Muscle layer of duodenum (tissue), 2 donors: ENCODE results near the gene SSH2.

Experiments used
- H3K27ac ChIP-seq: one replicate; pipeline ENCODE4 v1.7.0; 2013; ENCODE audit warnings: mild to moderate bottlenecking, low read length
- H3K27me3 ChIP-seq: one replicate; pipeline ENCODE4 v1.7.0; 2013; ENCODE audit warnings: low read depth, mild to moderate bottlenecking, control low read depth, low read length
- H3K36me3 ChIP-seq, 2 donors: one replicate each; pipeline ENCODE4 v1.7.0; 2013; ENCODE audit warnings: low read length in 2 of 2, control low read depth in 1 of 2, mild to moderate bottlenecking in 1 of 2; ENCODE audit not compliant: insufficient read depth in 2 of 2, control insufficient read depth in 1 of 2
- H3K4me1 ChIP-seq, 2 donors: one replicate each; pipeline ENCODE4 v1.7.0; 2013; ENCODE audit warnings: low read length in 2 of 2, mild to moderate bottlenecking in 2 of 2, control low read depth in 1 of 2, moderate library complexity in 1 of 2; ENCODE audit not compliant: insufficient read depth in 2 of 2, control insufficient read depth in 1 of 2
- H3K4me3 ChIP-seq, 2 donors: one replicate each; pipeline ENCODE4 v1.7.0; 2013; ENCODE audit warnings: low read length in 2 of 2, low read depth in 1 of 2, mild to moderate bottlenecking in 1 of 2
- H3K9me3 ChIP-seq, 2 donors: one replicate each; pipeline ENCODE4 v1.7.0; 2013; ENCODE audit warnings: low read length in 2 of 2, control low read depth in 1 of 2, mild to moderate bottlenecking in 1 of 2; ENCODE audit not compliant: control insufficient read depth in 1 of 2
- donor health status: healthy.

Gene SSH2

DNA sequence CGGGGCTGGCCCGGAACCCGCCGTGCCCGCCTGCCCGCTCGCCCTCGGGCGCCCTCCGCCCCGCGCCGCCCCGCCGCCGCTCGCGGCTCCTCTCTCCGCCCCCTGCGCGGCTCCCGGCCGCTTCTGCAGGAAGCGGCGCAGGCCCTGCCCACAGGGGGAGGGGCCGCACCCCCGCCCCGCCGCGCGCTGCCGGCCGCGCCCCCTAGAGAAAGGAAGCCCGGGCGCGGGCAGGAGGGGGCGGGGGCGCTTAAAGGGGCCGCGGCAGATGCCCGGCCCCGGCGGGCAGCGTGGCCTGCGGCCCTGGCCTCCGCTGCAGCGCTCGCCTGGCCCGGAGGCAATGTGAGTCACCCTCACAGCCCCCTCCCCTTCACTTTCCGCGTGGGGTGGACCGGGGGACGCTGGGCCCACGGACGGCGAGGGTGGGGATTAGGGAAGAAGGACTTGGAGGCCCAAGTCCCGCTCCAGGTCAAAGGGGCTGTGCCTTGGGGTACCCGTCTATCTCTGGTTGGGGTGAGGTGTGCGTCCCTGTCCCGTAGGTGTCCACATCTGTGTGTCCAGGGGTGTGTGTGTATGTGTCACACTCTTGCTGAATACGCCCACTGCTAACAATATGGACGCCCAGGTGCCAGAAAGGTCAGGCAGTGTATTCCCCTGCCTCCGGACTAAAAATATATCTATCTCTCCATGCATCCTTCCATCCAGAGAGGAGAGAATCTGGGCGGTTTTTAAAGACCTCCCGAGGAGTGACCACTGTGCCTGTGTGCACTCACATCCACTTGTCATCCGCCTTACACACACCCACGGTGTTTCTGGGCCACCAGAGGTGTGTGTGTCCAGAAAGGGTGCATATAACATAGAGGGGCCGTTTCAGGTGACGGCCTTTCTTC is 340.3 kb downstream of the SSH2 start, which contains the start of gene GIT1:
Gene GIT1, minus strand, starts transcription at position 125 of the 887 bp plus-strand sequence. CDS start 270 bp downstream, outside the sequence.
- no peaks in the 10 kb centered on the region for H3K27me3 ChIP-seq
- peak within 1 kb of the TSS; percentile 56 for H3K27ac ChIP-seq
- no peaks in the 10 kb centered on the region for H3K9me3 ChIP-seq
- peak within 1 kb of the TSS; percentile 79 to 89 for H3K4me3 ChIP-seq
- H3K4me1 ChIP-seq = peaks cover 37 to 62% of the 10 kb centered on the region in 2 donors
- no peaks in the 10 kb centered on the region for H3K36me3 ChIP-seq

DNA sequence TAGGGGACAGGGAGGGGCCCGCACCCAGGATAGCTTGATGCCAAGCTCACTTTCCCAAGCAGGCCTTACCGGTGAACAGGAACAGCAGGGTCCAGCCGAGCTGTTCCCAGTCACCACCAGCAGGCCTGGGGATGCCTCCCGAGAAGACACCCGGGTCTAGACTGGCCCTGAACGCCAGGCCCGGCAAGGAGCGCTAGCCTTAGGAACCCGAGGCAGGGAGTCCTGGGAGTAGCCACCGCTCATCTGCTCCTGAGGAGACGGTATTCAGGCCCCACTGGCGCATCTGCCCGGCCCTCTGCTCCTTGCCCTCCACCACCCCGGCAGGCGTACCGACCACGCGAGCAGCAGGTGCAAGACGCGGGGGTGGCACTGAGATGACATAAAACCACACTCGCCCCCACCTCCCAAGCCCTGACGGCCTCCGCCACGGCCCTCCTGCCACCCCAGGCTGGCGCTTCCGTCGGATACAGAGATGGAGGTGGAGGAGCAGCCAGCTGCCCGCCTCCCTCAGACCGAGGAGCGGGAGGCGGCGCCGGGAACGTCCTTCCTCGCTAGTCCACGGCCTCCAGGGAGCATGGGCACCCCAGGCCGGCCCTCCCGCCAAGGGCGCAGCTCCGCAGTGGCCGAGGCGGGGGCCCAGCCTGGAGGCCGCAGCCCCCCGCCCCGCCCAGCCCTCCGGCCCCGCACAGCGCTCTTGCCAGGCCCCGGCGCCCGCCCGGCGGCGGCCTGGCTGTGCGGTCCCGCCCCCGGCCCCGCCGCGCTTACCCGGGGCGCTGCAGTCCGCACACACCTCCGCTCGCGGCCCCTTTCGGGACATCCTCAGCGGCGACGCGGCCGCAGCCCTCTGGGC is 341.2 kb downstream of the SSH2 start:
- no peaks in the 10 kb centered on the region for H3K27me3 ChIP-seq

DNA sequence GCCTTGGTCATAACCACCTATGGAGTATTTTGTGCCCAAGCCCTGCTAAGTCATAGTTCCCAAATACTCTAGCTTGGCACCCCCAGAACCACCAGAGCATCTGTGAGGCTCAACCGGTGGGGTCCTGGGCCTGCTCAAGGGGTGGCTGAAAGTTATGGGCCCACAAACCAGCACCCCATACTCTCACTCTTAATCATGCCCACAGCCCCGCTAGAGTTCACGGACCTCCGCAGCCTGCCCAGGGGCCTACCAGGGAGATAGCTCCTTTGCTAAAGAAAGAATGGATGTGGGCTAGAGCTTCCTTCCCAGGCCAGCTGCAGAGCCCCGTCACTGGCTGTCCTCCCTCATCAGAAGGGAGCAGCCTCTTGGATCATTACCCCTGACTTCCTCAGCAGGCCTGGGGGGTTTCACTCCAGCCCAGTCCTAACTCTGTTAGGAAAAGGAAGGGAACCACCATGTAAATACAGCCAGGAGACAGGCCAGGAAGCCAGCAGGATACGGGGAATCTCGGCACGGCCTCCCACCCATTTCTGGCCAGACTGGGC is 341.9 kb downstream of the SSH2 start:
- Histone ChIP-seq H3K9me3 (no peaks in the 10 kb centered on the region), H3K27me3 (no peaks in the 10 kb centered on the region), H3K27ac (peak overlapping the region; percentile 51), H3K4me1 (peaks cover 37 to 51% of the 10 kb centered on the region in 2 donors), H3K36me3 (peaks cover 0 to 2% of the 10 kb centered on the region in 2 donors), H3K4me3 (peak overlapping the region; percentile 79 to 89)

More for the DNA sequence above, 341.2 kb downstream of the SSH2 start:
- no peaks in the 10 kb centered on the region for H3K9me3 ChIP-seq
- H3K36me3 ChIP-seq = no peaks in the 10 kb centered on the region
- H3K27ac ChIP-seq = peak overlapping the region; percentile 51
- H3K4me3 ChIP-seq = peak overlapping the region; percentile 79 to 89
- peaks cover 37 to 54% of the 10 kb centered on the region in 2 donors for H3K4me1 ChIP-seq

DNA sequence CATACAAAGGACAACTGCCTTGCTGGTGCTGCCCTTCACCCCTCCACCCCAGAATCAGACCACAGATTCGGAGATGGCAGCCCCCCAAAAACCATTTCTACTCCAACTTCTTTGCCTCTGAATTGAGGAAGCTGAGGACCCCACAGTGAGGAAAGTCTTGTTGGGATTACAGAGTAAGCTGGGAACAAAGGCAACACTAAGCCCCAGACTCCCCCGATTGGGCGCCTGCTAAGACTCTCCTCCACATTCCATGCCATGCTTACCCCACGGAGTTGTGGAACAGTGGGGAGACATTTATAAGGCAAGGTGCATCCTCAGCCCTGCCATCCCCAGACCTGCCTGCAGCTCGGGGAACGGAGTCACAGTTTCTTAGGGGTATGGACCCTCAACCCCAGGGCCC is 342.4 kb downstream of the SSH2 start:
- peaks cover 35 to 47% of the 10 kb centered on the region in 2 donors for H3K4me1 ChIP-seq
- peaks cover 3% of the 10 kb centered on the region in 2 donors for H3K36me3 ChIP-seq
- H3K4me3 ChIP-seq = peak overlapping the region; percentile 79 to 89
- H3K27me3 ChIP-seq = no peaks in the 10 kb centered on the region
- H3K9me3 ChIP-seq = no peaks in the 10 kb centered on the region
- no peak overlapping the region for H3K27ac ChIP-seq

DNA sequence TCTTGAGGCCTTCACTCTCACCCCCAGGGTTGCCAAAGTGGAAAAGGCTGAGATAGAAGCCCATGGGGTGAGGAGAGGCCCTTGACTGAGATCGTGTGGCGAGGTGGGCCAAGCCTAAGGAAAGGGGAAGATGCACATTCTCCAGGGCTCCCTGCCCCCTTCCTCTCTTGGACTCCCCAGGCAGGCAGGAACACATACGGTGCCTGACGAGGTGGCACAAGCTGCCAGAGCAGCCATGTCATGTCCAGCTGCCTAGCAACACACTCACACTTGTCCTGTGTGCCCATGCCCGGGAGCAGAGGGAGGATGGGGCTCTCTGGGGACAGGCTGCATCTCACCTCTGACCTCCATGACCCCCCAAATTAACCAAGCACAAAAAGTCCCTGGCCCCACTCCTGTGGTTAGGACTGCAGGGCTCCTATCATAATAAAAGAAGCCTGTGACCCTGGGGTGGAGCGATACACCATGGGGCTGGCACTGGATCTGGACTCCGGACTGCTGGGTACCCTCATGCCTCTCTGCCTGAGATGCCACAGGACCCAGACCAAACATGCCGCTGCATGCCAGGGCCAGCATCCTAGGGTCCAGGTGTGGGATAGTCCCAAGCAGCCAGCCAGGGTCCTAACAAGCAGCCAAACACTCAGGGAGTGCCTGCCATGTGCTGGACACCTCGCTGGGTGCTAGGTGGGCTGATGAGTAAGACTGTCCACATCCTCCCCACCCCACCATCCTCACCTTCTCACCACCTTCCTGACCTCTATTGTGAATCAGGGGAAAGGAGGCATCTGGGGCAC is 343.2 kb downstream of the SSH2 start:
- Histone ChIP-seq H3K4me1 (peaks cover 28 to 40% of the 10 kb centered on the region in 2 donors), H3K27me3 (no peaks in the 10 kb centered on the region), H3K27ac (no peak overlapping the region), H3K4me3 (no peak overlapping the region), H3K36me3 (peaks cover 5 to 8% of the 10 kb centered on the region in 2 donors), H3K9me3 (no peaks in the 10 kb centered on the region)

DNA sequence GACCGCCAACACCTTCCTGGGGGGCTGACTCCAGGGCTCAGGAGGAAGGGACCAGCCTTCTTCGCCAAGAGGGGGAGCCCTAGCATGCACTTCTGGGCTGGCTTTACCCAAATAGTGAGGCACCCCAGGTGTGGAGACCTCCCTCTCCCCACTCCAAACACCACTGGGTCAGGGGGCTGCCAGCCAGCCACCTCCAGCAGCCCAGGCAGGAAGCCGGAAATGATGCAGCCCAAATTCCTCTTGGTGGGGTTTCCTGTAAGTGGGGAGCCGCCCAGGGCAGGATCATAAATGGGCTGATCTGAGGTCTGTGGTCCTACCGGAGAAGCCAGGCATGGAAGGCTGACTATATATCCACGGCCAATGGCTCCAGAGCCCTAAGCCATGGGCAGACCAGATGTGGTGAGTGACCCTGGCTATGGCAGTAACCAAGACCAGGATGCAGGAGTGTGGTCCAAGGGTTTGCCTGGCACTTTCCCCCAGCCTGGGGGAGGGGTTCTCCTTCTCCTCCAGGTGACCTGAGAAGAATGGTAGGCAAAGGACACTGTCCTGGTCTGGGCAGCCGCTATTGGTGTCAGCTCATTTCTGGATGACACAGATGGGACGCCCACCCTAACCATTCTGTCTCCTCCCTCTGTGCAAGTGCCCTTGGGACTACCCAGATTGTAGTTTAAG is 344.8 kb downstream of the SSH2 start:
- Histone ChIP-seq H3K4me1 (peaks cover 21 to 23% of the 10 kb centered on the region in 2 donors), H3K4me3 (peak overlapping the region in 1 of 2 donors; percentile 26), H3K27me3 (no peaks in the 10 kb centered on the region), H3K36me3 (peaks cover 8 to 15% of the 10 kb centered on the region in 2 donors), H3K27ac (peak overlapping the region; percentile 45), H3K9me3 (no peaks in the 10 kb centered on the region)

DNA sequence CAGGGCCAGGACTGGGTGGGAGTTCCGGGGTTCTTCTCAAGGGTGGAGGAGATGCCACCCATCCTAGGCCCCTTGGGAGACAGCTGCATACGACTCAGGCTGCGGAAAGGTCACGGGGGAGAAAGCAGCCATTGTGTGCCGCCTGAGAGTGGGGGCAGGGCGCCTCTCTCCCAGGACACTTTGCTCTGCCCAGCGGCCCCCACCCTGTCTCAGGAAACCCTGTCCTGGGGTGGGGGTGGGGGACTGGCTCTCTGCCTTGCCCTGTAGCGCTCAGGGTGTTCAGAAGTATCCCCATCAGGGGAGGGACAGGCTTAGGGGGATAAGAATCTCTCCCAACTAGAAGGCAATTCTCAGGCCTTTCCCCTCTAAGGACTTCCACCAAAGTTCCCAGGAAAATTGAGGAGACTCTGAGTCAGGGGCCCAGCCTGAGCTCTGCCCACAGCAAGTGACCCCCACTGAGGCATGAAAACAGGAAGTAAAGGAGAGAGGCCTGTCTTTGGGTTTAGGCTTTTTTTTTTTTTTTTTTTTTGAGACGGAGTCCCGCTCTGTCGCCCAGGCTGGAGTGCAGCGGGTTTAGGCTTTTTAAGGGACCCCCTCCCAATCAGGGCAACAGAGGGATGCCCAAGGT is 345.5 kb downstream of the SSH2 start:
- Histone ChIP-seq H3K4me1 (peaks cover 17% of the 10 kb centered on the region in 2 donors), H3K27me3 (no peaks in the 10 kb centered on the region), H3K27ac (peak overlapping the region; percentile 45), H3K4me3 (no peak overlapping the region), H3K9me3 (no peaks in the 10 kb centered on the region), H3K36me3 (peaks cover 8 to 15% of the 10 kb centered on the region in 2 donors)

DNA sequence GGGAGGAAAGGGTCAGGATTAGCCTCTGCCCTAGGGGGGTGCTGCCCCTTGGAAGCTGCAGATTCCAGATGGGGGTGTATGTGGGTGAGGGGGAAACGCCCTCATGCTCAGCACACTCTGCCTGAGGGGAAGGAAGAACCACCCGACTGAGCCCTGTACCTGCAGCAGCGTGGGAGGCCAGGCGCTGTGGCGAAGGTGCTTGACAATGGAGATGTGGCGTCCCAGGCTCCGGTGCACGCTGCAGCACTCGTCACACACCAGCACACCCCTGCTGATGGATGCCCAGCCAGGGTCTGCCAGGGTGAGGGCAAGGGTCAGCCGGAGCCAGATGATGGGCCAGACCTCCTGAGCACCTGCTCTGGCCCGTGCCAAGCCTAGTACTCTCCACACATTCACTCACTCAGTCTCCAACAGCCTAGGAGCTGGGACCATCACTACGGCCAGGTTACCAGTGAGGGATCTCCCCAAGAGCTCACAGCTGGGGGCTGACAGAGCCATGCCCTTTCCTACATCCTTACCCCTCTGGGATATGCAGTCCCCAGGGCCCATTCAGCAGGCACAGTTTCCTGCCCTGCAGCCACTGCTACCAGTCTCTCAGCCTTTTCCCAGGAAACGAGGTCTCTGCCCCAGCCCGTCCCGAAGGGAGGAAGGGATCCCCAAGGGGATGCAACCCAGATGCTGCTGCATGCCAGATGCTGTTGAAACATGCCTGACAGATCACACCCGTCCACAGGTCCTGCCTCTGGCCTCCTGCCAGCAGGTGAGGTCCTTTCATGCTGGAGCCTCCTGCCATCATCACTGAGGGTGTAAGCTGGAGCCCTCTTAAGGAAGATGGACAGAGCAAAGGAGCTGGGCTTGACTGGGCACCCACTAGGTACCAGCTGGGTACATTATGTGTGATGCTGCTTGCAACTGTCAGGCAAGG is 346.4 kb downstream of the SSH2 start:
- Histone ChIP-seq H3K27me3 (no peaks in the 10 kb centered on the region), H3K4me3 (no peak overlapping the region), H3K4me1 (peaks cover 17% of the 10 kb centered on the region in 2 donors), H3K9me3 (no peaks in the 10 kb centered on the region), H3K27ac (no peak overlapping the region), H3K36me3 (peaks cover 8 to 15% of the 10 kb centered on the region in 2 donors)

DNA sequence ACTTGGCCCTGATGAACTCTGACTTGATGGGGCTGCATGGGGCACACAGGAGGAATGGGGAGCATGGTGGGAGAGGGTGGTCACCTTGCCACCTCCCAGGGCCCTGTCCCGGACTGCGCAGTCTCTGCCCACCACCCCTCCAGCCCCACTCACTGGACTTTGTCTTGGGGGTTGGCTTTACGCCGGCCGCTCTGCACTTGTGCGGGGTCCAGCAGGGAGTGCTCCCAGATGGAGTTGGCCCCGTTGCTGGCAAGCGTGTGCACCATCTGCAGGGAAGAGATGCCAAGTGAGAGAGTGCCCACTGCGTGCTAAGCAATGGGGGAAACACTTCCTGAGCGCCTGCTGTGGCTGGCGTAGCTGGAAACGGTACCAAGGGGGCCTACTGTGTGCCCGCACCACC is 347.3 kb downstream of the SSH2 start:
- H3K4me1 ChIP-seq = peaks cover 10 to 20% of the 10 kb centered on the region in 2 donors
- no peaks in the 10 kb centered on the region for H3K9me3 ChIP-seq
- no peak overlapping the region for H3K4me3 ChIP-seq
- peaks cover 12 to 22% of the 10 kb centered on the region in 2 donors for H3K36me3 ChIP-seq
- H3K27me3 ChIP-seq = no peaks in the 10 kb centered on the region
- H3K27ac ChIP-seq = no peak overlapping the region
